Measurements from ENCODE around the gene GRAMD2B. TPM values are rescaled to one million over a fixed set of nuclear protein-coding genes. Genes with fewer than 3 reads are reported as not detected.
"Not testable (repeated sequence)": the region's sequence is repeated elsewhere in the genome, so short reads cannot be mapped to it uniquely, and the experiment has no call there.

GRAMD2B gene
- total and polyA plus RNA-seq, 7 experiments from 2014 or later = 3.8 to 9.8 (median 7.1) TPM

DNA sequence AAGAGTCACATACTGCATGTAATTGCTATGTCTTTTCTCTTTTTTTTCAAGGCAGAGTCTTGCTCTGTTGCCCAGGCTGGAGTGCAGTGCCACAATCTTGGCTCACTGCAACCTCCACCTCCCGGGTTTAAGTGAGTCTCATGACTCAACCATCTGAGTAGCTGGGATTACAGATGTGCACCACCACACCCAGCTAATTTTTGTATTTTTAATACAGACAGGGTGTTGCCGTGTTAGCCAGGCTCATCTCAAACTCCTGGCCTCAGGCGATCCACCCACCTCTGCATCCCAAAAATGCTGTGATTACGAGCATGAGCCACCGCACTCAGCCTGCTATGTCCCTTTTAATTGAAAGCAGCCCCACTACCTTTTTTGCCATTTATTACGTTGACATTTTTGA, 47.3 kb downstream of the GRAMD2B start:
- H3K4me3 ChIP-seq (ENCODE audit: low read length); H3K9me3 Mint-ChIP-seq; H3K4me3 Mint-ChIP-seq; H3K27ac ChIP-seq (ENCODE audit: low read depth, low read length); H3K27me3 ChIP-seq (ENCODE audit: control insufficient read depth in 2 of 2, insufficient read depth in 2 of 2, low read length in 2 of 2); H3K9me3 ChIP-seq (ENCODE audit: control insufficient read depth in 2 of 3, low read length in 3 of 3); CTCF ChIA-PET; H3K4me1 ChIP-seq (ENCODE audit: control insufficient read depth in 2 of 2, insufficient read depth in 2 of 2, low read length in 2 of 2); H3K4me1 Mint-ChIP-seq; H3K27me3 Mint-ChIP-seq; H3K27ac Mint-ChIP-seq; ATAC-seq; intact Hi-C loops (cut with micrococcal nuclease); DNase-seq: not testable (repeated sequence)
- H3K36me3 ChIP-seq (ENCODE audit: control insufficient read depth in 2 of 3, insufficient read depth in 3 of 3, low read length in 3 of 3) = peaks cover 0 to 21% (median 0%) of the 10 kb centered on the region in 3 experiments
- H3K36me3 Mint-ChIP-seq = peaks cover 5 to 45% (median 27%) of the 10 kb centered on the region in 5 donors
- POLR2A ChIA-PET = interaction anchor here (1.1 kb wide), 2 partner anchors 20 to 130 kb away, joined by 3 read pairs; partner anchors contain the start of gene PHAX

DNA sequence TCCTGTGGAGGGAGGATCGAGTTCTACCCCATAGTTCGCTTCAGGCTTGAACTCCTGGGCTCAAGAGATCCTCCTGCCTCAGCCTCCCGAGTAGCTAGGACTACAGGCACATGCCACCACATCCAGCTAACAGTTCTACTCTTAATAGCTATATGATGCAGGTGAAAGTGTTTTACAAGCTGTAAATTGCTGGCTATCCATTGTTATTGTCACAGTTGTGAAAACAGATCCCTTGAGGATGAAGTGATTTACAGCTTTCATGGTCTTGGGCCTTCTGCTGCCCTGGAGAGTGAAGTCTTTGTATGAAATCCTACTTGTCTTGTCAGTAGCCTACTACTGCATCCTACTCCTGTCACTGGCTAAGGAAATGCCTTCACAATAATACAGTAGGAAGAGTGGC, 48.0 kb downstream of the GRAMD2B start:
- CTCF ChIA-PET = no interaction called here
- DNase-seq (no peak), ATAC-seq (no peak)
- intact Hi-C loops (cut with micrococcal nuclease) = no loop called here
- Mint-ChIP-seq H3K27me3 (no peaks in the 10 kb centered on the region), H3K4me1 (peaks cover 0 to 5% (median 0%) of the 10 kb centered on the region in 7 donors), H3K9me3 (no peaks in the 10 kb centered on the region), H3K36me3 (peaks cover 5 to 42% (median 24%) of the 10 kb centered on the region in 5 donors), H3K27ac (no peak overlapping the region), H3K4me3 (no peak overlapping the region)
- H3K4me1 ChIP-seq (ENCODE audit: control insufficient read depth in 2 of 2, insufficient read depth in 2 of 2, low read length in 2 of 2) = no peaks in the 10 kb centered on the region
- no peaks in the 10 kb centered on the region for H3K9me3 ChIP-seq (ENCODE audit: control insufficient read depth in 2 of 3, low read length in 3 of 3)
- peaks cover 0 to 17% (median 0%) of the 10 kb centered on the region in 3 experiments for H3K36me3 ChIP-seq (ENCODE audit: control insufficient read depth in 2 of 3, insufficient read depth in 3 of 3, low read length in 3 of 3)
- H3K27ac ChIP-seq (ENCODE audit: low read depth, low read length) = no peak overlapping the region
- no peak overlapping the region for H3K4me3 ChIP-seq (ENCODE audit: low read length)
- no peaks in the 10 kb centered on the region for H3K27me3 ChIP-seq (ENCODE audit: control insufficient read depth in 2 of 2, insufficient read depth in 2 of 2, low read length in 2 of 2)
- POLR2A ChIA-PET = interaction anchor here (1.1 kb wide), 2 partner anchors 21 to 130 kb away, joined by 3 read pairs; partner anchors contain the start of gene PHAX

DNA sequence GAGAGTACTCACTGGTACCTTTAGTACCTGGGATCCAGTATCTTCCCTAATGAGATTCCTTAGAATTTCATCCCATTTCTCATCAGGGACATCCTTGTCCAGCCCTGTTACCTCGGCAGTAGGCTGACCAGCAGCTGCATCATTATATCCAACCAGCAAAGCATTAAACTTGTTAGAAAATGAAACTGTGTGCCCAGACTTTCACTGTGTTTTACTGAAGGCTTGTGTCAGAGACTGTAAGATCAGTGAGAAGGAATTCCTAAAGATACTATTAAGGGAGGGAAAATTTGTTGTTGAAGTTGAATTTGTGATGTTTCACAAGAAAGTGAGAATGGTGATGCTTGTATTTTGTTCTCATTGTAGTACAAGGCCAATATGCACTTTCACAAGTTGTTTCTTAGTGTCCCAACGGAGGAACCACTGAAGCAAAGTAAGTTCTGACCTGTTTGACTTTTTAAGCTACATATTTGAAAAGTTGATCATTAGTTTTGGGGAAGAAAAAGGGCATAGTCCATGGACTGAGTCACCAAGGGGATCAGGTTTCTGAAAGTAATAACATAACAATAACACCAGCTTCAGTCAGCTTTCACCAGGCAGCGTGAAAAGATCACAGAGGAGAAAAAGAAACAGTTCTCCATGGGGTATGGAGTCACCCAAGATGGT, 48.8 kb downstream of the GRAMD2B start:
- intact Hi-C loops (cut with micrococcal nuclease) = no loop called here
- peaks cover 0 to 12% (median 0%) of the 10 kb centered on the region in 3 experiments for H3K36me3 ChIP-seq (ENCODE audit: control insufficient read depth in 2 of 3, insufficient read depth in 3 of 3, low read length in 3 of 3)
- no peaks in the 10 kb centered on the region for H3K4me1 ChIP-seq (ENCODE audit: control insufficient read depth in 2 of 2, insufficient read depth in 2 of 2, low read length in 2 of 2)
- no peak for ATAC-seq
- no peak overlapping the region for H3K4me3 ChIP-seq (ENCODE audit: low read length)
- POLR2A ChIA-PET = no interaction called here
- H3K27ac ChIP-seq (ENCODE audit: low read depth, low read length) = no peak overlapping the region
- H3K4me1 Mint-ChIP-seq = no peaks in the 10 kb centered on the region
- no peak overlapping the region for H3K4me3 Mint-ChIP-seq
- H3K36me3 Mint-ChIP-seq = peaks cover 4 to 40% (median 18%) of the 10 kb centered on the region in 5 donors
- H3K27me3 Mint-ChIP-seq = no peaks in the 10 kb centered on the region
- H3K27me3 ChIP-seq (ENCODE audit: control insufficient read depth in 2 of 2, insufficient read depth in 2 of 2, low read length in 2 of 2) = no peaks in the 10 kb centered on the region
- CTCF ChIA-PET = no interaction called here
- H3K9me3 Mint-ChIP-seq = no peaks in the 10 kb centered on the region
- no peaks in the 10 kb centered on the region for H3K9me3 ChIP-seq (ENCODE audit: control insufficient read depth in 2 of 3, low read length in 3 of 3)
- H3K27ac Mint-ChIP-seq = no peak overlapping the region
- DNase-seq = no peak

DNA sequence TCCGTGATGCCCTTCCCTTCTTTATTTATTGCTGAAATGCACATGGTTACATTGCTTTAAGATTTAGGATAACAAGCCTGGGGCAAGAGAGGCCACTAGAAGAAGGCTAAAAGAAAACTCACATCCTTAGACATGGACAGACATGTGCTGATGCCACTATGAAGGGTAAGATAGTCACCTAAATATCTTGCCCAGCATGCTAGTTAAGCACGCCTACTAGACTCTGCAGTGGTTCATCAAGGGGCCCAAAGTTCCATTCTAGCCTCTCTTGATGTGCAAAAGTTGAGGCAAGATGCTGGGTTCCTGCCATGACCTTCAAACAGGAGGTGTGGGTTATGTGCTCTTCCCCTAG, 49.3 kb downstream of the GRAMD2B start:
- no peaks in the 10 kb centered on the region for H3K4me1 Mint-ChIP-seq
- H3K4me3 Mint-ChIP-seq = no peak overlapping the region
- no peak overlapping the region for H3K27ac Mint-ChIP-seq
- no peaks in the 10 kb centered on the region for H3K9me3 ChIP-seq (ENCODE audit: control insufficient read depth in 2 of 3, low read length in 3 of 3)
- no peak overlapping the region for H3K27ac ChIP-seq (ENCODE audit: low read depth, low read length)
- POLR2A ChIA-PET = interaction anchor here (0.6 kb wide), 1 partner anchor 411 kb away, joined by 3 read pairs; no protein-coding TSS in a partner anchor
- H3K36me3 ChIP-seq (ENCODE audit: control insufficient read depth in 2 of 3, insufficient read depth in 3 of 3, low read length in 3 of 3) = peaks cover 0 to 14% (median 0%) of the 10 kb centered on the region in 3 experiments
- CTCF ChIA-PET = interaction anchor here (2.6 kb wide), 1 partner anchor 27 kb away, joined by 6 read pairs; no protein-coding TSS in a partner anchor
- H3K36me3 Mint-ChIP-seq = peaks cover 4 to 40% (median 18%) of the 10 kb centered on the region in 5 donors
- no peaks in the 10 kb centered on the region for H3K27me3 ChIP-seq (ENCODE audit: control insufficient read depth in 2 of 2, insufficient read depth in 2 of 2, low read length in 2 of 2)
- H3K4me3 ChIP-seq (ENCODE audit: low read length) = no peak overlapping the region
- intact Hi-C loops (cut with micrococcal nuclease) = no loop called here
- no peaks in the 10 kb centered on the region for H3K27me3 Mint-ChIP-seq
- no peak for DNase-seq
- no peaks in the 10 kb centered on the region for H3K4me1 ChIP-seq (ENCODE audit: control insufficient read depth in 2 of 2, insufficient read depth in 2 of 2, low read length in 2 of 2)
- H3K9me3 Mint-ChIP-seq = no peaks in the 10 kb centered on the region
- ATAC-seq = no peak

DNA sequence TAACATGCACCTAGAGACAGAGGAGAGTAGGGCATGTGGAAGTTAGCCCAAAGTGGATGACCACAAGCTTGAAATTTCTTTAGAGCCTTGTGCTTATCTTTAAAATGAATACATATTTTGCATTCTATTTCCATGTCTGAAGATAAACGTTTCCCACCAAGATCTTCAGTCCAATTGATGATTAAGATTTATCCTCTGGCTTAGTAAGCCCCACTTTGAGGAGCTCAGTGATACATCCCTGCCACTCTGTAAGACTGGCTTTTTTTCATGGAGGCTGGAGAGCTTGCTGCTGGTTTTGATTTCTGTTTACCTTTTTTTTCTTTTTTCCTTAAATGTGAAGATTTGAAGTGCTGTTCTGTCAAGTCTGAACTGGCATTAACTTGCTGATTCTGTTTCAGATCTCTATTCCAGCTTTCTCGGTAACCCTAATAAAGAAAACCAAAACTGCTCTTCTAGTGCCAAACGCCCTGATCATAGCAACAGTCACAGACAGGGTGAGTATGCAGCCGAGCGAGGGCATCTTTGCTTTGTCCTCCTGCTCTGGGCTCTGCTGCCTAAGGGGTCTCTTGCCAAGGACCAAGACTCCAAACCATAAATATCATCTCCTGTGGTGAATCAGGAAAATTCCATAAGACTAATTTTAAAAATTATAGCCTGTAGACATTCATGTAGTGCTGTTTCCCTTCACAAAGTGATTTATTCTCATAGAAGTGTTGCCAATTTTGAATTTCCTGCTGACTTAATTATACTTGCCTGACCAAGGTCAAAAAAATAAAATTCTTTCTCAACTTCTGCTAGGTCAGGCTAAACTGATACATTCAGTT, 54.3 kb downstream of the GRAMD2B start:
- intact Hi-C loops (cut with micrococcal nuclease) = no loop called here
- H3K9me3 Mint-ChIP-seq = no peaks in the 10 kb centered on the region
- H3K36me3 Mint-ChIP-seq = peaks cover 7 to 41% (median 10%) of the 10 kb centered on the region in 5 donors
- CTCF ChIA-PET = no interaction called here
- H3K9me3 ChIP-seq (ENCODE audit: control insufficient read depth in 2 of 3, low read length in 3 of 3) = no peaks in the 10 kb centered on the region
- no peak overlapping the region for H3K27ac ChIP-seq (ENCODE audit: low read depth, low read length)
- no peaks in the 10 kb centered on the region for H3K4me1 ChIP-seq (ENCODE audit: control insufficient read depth in 2 of 2, insufficient read depth in 2 of 2, low read length in 2 of 2)
- DNase-seq (no peak), ATAC-seq (no peak)
- H3K4me3 Mint-ChIP-seq = no peak overlapping the region
- peaks cover 0 to 6% (median 0%) of the 10 kb centered on the region in 7 donors for H3K4me1 Mint-ChIP-seq
- no peaks in the 10 kb centered on the region for H3K27me3 Mint-ChIP-seq
- peaks cover 0 to 33% (median 3%) of the 10 kb centered on the region in 3 experiments for H3K36me3 ChIP-seq (ENCODE audit: control insufficient read depth in 2 of 3, insufficient read depth in 3 of 3, low read length in 3 of 3)
- H3K4me3 ChIP-seq (ENCODE audit: low read length) = no peak overlapping the region
- H3K27me3 ChIP-seq (ENCODE audit: control insufficient read depth in 2 of 2, insufficient read depth in 2 of 2, low read length in 2 of 2) = no peaks in the 10 kb centered on the region
- H3K27ac Mint-ChIP-seq = peak overlapping the region in 1 of 9 donors; percentile 25
- POLR2A ChIA-PET = no interaction called here

DNA sequence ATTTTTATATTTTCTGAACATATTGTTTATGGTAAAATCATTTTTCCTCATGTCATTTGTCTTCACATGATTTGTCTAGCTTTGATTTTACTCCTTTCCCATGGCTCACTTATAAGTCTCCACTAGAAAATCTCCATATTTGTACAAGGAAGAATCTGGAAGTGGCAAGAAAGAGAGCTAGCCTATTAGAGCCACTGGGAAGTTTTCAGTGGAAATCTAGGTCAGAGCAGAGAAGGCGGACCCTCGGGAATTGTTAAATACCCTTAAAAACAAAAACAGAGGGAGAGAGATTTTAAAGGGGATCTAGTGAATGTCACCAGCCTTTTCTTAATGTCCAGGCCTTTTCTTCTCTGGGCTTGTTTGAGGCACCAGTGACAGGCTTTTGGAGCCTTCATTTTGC, 56.6 kb downstream of the GRAMD2B start:
- Mint-ChIP-seq H3K27ac (no peak overlapping the region), H3K4me1 (peaks cover 0 to 6% (median 0%) of the 10 kb centered on the region in 7 donors), H3K36me3 (peaks cover 7 to 43% (median 14%) of the 10 kb centered on the region in 5 donors), H3K9me3 (no peaks in the 10 kb centered on the region), H3K4me3 (no peak overlapping the region), H3K27me3 (no peaks in the 10 kb centered on the region)
- Histone ChIP-seq H3K36me3 (ENCODE audit: control insufficient read depth in 2 of 3, insufficient read depth in 3 of 3, low read length in 3 of 3) (peaks cover 0 to 32% (median 9%) of the 10 kb centered on the region in 3 experiments), H3K27ac (ENCODE audit: low read depth, low read length) (no peak overlapping the region), H3K9me3 (ENCODE audit: control insufficient read depth in 2 of 3, low read length in 3 of 3) (no peaks in the 10 kb centered on the region), H3K4me1 (ENCODE audit: control insufficient read depth in 2 of 2, insufficient read depth in 2 of 2, low read length in 2 of 2) (no peaks in the 10 kb centered on the region), H3K4me3 (ENCODE audit: low read length) (no peak overlapping the region), H3K27me3 (ENCODE audit: control insufficient read depth in 2 of 2, insufficient read depth in 2 of 2, low read length in 2 of 2) (no peaks in the 10 kb centered on the region)
- ATAC-seq (no peak), DNase-seq (no peak)
- intact Hi-C loops (cut with micrococcal nuclease) = no loop called here
- ChIA-PET POLR2A (no interaction called here), CTCF (interaction anchor here (0.9 to 1.0 kb wide), 2 partner anchors 10 to 62 kb away, joined by 3 read pairs; no protein-coding TSS in a partner anchor)
